Measurements from ENCODE around the gene URAD.

The URAD gene

GRCh38 chr13:27954406-27954851 lies 34.1 kb downstream of the URAD start:
- DNase-seq = no peak

DNA sequence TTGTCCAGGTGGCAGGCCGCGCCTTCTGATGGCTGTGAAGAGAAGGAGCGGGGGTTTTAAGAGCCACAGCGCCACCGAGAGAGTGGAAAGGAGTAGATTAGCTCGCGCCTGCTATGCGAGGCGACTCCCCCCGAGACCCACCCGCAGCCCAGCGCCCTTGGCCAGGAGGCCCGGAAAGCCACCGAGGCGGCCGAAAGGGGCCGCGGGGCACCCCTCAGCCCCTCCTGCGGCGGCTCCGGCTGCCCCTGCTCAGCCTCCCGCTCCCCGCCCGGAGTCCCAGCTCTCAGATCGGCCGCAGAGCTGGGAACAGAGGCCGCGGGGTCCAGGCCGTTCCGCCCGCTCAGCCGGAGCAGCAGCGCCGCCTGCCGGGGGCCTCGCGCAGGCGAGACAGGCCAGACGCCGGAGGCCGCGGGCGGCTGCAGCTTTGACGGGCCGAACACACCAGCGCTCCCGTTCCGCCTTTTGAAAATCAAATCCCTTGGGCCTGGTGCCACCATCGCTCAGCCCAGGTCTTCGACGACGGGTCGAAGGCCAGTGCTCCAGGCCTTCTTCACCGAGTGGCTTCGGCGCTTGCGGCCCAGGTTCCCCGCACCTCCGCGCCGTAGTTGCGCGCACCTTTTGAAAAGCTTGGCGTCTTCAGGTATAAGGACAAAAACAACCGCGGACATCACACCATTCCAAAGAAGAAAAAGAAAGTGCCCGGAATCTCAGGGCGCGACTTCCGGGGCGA lies 34.7 kb downstream of the URAD start:
- peak; percentile 85 for DNase-seq

- DNase-seq = no peak
Observed at GRCh38 chr13:27952876-27953675, 35.4 kb downstream of the URAD start.

DNA sequence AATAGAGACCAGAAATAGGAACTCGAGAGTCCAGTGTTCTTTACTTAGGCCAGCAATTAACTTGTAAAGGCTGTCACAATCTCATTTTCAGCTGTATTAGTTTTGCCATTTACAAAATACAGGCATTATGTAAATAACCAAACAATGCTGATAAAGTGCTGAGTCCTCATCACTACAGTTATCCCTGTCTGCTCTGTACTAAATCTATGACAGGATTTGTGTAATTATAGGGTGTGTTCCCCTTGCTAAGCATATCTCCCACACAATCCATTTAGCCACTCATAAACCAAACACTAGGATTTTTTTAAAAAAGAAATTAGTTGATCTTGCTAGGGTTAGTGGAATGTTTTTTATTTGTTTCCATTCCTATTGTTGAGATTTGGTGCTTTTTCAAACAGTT lies 45.5 kb downstream of the URAD start:
- no peak for DNase-seq

- no peak for DNase-seq
Observed at GRCh38 chr13:27933580-27934328, 54.7 kb downstream of the URAD start.

- DNase-seq = no peak
Observed at GRCh38 chr13:27933118-27933517, 55.4 kb downstream of the URAD start.

DNA sequence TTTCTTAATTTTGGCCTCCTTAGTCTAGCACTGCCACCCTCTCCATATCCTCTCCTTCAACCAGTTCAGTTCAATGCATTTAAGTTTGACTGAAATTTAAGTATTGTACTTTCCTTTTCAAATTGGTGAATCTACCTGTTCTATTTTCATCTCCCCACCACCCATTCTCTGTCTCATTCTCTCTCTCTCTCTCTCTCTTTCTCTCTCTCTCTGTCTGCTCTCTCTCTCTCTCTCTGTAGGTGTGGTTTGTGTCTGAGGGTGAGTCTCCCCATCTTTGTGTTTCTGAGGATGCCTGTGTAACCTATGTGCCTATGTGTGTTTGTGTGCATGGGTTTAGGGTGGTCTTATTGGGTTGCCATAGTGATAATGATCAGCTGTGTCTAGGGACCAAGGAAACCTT lies 58.6 kb downstream of the URAD start:
- DNase-seq = no peak

DNA sequence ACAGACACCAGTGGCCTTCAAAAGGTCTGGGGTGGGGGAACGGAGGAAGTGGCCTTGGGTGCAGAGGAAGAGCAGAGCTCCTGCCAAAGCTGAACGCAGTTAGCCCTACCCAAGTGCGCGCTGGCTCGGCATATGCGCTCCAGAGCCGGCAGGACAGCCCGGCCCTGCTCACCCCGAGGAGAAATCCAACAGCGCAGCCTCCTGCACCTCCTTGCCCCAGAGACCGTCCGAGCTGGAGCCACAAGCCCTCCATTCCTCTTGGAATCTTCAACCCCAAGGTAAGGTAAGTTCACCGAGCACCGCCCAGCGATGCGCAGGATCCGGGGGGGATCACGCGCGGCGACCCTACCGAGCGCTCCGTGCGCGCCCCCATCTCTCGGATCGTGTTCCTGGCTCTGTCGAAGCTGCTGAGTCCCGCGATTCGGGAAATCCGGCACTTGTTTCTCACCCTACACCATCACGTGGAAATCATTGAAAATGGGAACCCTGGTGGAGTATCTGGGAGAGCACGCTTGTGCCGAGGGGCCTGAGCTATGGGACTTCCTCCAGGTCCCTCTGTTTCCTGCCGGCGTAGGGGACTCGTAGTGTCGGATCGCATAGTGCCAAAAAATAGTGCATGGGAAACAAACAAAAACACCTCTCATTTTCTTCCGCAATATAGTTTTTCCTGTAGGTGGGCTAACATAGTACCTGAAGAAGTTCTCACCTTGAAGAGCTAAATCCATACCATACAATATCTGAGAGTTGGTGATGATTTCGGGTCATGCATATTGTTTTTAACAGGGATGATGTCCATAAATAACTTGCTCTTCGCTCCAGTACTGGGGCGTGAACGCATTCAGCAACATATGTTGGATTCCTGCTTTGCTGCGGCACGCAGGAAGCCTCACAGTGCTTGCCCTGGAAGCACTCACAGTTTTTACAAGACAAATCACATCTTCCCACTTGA lies 59.4 kb downstream of the URAD start:
- no peak for DNase-seq

DNA sequence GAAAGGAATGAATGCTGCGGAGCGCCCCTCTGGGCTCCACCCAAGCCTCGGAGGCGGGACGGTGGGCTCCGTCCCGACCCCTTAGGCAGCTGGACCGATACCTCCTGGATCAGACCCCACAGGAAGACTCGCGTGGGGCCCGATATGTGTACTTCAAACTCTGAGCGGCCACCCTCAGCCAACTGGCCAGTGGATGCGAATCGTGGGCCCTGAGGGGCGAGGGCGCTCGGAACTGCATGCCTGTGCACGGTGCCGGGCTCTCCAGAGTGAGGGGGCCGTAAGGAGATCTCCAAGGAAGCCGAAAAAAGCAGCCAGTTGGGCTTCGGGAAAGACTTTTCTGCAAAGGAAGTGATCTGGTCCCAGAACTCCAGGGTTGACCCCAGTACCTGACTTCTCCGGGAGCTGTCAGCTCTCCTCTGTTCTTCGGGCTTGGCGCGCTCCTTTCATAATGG lies 60.1 kb downstream of the URAD start:
- no peak for DNase-seq
